Measurements from ENCODE around the gene AADAT.

GRCh38 chr4:170088716-170089115, 1.0 kb downstream of the AADAT start:
- TF ChIP-seq POLR2A (IDR thresholded peaks at IDR 0.05; ENCODE audit: low read depth, low read length) (no peak), POLR2AphosphoS5 (IDR thresholded peaks at IDR 0.05; ENCODE audit: low read depth, low read length) (no peak), TAF1 (IDR thresholded peaks at IDR 0.05; ENCODE audit: borderline replicate concordance, low read depth, low read length) (no peak)
